Ishikawa (cell line): Measurements from ENCODE around the gene OR1S2.

Experiments used
- CEBPB ChIP-seq: IDR thresholded peaks from 2 replicates; pipeline ENCODE4 v1.6.1; 2012
- CREB1 ChIP-seq: IDR thresholded peaks from 2 replicates; pipeline ENCODE4 v1.6.1; 2012; ENCODE audit warnings: low read depth
- EGR1 ChIP-seq: IDR thresholded peaks from 2 replicates; pipeline ENCODE4 v1.6.1; 2012
- EP300 ChIP-seq: IDR thresholded peaks from 2 replicates; pipeline ENCODE4 v1.6.1; 2012; ENCODE audit warnings: borderline replicate concordance
- FOXM1 ChIP-seq: IDR thresholded peaks from 2 replicates; pipeline ENCODE4 v1.6.1; 2012; ENCODE audit warnings: low read depth, borderline replicate concordance
- NFIC ChIP-seq: IDR thresholded peaks from 2 replicates; pipeline ENCODE4 v1.6.1; 2012
- RAD21 ChIP-seq: IDR thresholded peaks from 2 replicates; pipeline ENCODE4 v1.6.1; 2012; ENCODE audit warnings: low read depth
- TAF1 ChIP-seq: IDR thresholded peaks from 2 replicates; pipeline ENCODE4 v1.6.1; 2012; ENCODE audit warnings: low read depth, mild to moderate bottlenecking
- TCF12 ChIP-seq: IDR thresholded peaks from 2 replicates; pipeline ENCODE4 v1.6.1; 2012; ENCODE audit warnings: low read depth
- TEAD4 ChIP-seq: IDR thresholded peaks from 2 replicates; pipeline ENCODE4 v1.6.1; 2012
- YY1 ChIP-seq: IDR thresholded peaks from 2 replicates; pipeline ENCODE4 v1.6.1; 2012; ENCODE audit warnings: low read depth
- ZBTB7A ChIP-seq: IDR thresholded peaks from 2 replicates; pipeline ENCODE4 v1.6.1; 2012; ENCODE audit warnings: low read depth
- TF ChIP-seq, protein P1 (sequence below): IDR thresholded peaks from 2 replicates; pipeline ENCODE4 v1.6.1; 2012
- TF ChIP-seq, protein P2 (sequence below): IDR thresholded peaks from 2 replicates; pipeline ENCODE4 v1.6.1; 2012
- TF ChIP-seq, protein P3 (sequence below): IDR thresholded peaks from 2 replicates; pipeline ENCODE4 v1.6.1; 2012; ENCODE audit warnings: low read depth, mild to moderate bottlenecking

The OR1S2 gene

DNA sequence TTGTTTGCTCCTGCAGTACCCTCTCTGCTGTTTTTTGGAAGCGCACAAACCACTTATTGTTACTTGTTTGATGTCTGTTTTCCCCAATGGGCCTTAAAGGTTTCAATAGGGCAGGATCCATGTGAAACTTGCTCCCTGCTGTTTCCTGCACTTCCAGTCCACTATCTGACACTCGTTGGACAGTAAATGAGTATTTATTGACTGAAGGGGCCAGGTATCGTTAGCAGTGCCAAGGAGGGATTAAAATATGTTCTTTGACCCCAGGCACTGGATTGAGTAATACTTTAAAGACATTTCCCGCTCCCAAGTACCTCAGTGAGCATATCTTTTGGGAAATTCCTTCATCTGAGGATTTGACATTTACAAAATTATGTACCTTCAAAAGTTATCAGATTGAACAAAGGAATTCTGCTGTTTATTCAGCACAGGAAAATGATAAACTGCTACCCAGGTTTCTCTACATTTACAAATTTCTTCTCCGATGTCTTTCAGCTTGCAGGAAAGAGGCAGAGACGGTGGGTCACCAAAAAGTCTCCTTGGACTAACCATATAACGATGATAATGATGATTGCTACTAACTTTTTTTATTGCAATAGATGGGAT lies 38.3 kb downstream of the OR1S2 start:
- TF ChIP-seq CREB1 (no peak), YY1 (no peak), TEAD4 (no peak), EGR1 (no peak), TAF1 (no peak), ZBTB7A (no peak), FOXM1 (no peak), CEBPB (no peak)
- TF ChIP-seq, protein P1, sequence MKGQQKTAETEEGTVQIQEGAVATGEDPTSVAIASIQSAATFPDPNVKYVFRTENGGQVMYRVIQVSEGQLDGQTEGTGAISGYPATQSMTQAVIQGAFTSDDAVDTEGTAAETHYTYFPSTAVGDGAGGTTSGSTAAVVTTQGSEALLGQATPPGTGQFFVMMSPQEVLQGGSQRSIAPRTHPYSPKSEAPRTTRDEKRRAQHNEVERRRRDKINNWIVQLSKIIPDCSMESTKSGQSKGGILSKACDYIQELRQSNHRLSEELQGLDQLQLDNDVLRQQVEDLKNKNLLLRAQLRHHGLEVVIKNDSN = no peak
- TF ChIP-seq, protein P2, sequence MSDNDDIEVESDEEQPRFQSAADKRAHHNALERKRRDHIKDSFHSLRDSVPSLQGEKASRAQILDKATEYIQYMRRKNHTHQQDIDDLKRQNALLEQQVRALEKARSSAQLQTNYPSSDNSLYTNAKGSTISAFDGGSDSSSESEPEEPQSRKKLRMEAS = no peak

DNA sequence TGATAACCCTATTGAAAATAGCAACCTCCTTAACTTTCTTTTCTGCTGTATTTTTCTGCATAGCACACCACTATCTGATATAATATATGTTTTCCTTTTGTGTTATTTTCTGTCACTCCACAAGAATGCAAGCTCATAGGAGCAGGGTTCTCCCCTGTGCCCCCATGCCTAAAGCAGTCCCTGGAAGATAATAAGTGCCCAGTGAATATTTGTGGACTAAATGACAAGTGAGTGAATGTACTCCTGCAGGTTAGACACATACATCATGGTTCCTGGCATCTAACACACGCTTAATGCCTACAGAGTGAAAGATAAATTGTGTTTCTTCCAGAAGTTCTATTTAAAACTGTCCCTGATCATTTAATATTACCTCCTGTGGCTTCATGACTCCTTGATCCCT lies 39.0 kb downstream of the OR1S2 start:
- TF ChIP-seq, protein P3, sequence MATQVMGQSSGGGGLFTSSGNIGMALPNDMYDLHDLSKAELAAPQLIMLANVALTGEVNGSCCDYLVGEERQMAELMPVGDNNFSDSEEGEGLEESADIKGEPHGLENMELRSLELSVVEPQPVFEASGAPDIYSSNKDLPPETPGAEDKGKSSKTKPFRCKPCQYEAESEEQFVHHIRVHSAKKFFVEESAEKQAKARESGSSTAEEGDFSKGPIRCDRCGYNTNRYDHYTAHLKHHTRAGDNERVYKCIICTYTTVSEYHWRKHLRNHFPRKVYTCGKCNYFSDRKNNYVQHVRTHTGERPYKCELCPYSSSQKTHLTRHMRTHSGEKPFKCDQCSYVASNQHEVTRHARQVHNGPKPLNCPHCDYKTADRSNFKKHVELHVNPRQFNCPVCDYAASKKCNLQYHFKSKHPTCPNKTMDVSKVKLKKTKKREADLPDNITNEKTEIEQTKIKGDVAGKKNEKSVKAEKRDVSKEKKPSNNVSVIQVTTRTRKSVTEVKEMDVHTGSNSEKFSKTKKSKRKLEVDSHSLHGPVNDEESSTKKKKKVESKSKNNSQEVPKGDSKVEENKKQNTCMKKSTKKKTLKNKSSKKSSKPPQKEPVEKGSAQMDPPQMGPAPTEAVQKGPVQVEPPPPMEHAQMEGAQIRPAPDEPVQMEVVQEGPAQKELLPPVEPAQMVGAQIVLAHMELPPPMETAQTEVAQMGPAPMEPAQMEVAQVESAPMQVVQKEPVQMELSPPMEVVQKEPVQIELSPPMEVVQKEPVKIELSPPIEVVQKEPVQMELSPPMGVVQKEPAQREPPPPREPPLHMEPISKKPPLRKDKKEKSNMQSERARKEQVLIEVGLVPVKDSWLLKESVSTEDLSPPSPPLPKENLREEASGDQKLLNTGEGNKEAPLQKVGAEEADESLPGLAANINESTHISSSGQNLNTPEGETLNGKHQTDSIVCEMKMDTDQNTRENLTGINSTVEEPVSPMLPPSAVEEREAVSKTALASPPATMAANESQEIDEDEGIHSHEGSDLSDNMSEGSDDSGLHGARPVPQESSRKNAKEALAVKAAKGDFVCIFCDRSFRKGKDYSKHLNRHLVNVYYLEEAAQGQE = no peak
- TF ChIP-seq TCF12 (no peak), CREB1 (no peak), TAF1 (no peak), RAD21 (no peak), YY1 (no peak), TEAD4 (no peak), EGR1 (no peak), CEBPB (no peak), FOXM1 (no peak), ZBTB7A (no peak), EP300 (no peak)
- TF ChIP-seq, protein P2 = no peak
- TF ChIP-seq, protein P1 = no peak

GRCh38 chr11:58164389-58164788 lies 39.6 kb downstream of the OR1S2 start:
- TF ChIP-seq NFIC = no peak
- TF ChIP-seq, protein P2 = no peak
- TF ChIP-seq, protein P3 = no peak
- TF ChIP-seq EGR1 = no peak
- TF ChIP-seq CREB1 = no peak
- no peak for TF ChIP-seq TEAD4
- TF ChIP-seq YY1 = no peak
- TF ChIP-seq CEBPB = no peak
- no peak for TF ChIP-seq FOXM1
